T-helper 17 cell (primary cell): ENCODE data around the gene TP53I13. TPM values are rescaled to one million over a fixed set of nuclear protein-coding genes. Genes with fewer than 3 reads are reported as not detected.
"Not testable (repeated sequence)": the region's sequence is repeated elsewhere in the genome, so short reads cannot be mapped to it uniquely, and the experiment has no call there.

Experiments used
- ATAC-seq: fragments of 150-1000 bp; cut with Tn5 transposase; 2 replicates; pipeline ENCODE4 v1.10.0; 2021; ENCODE audit warnings: mild to moderate bottlenecking, moderate library complexity
- DNase-seq, 3 donors: peaks; one replicate each; pipeline versions ENCODE4 v3.0.0 to v3.0.0-alpha.2; 2020 to 2021
- H3K9me3 ChIP-seq: one replicate; pipeline ENCODE4 v1.7.0; 2013; ENCODE audit warnings: low read length, mild to moderate bottlenecking; ENCODE audit not compliant: control insufficient read depth, poor library complexity, severe bottlenecking
- H3K27ac Mint-ChIP-seq: one replicate; pipeline ENCODE4 v1.8.0; 2022; ENCODE audit warnings: mild to moderate bottlenecking, moderate library complexity, mixed read lengths
- H3K27me3 Mint-ChIP-seq: one replicate; pipeline ENCODE4 v1.8.0; 2022; ENCODE audit warnings: mixed read lengths
- H3K36me3 Mint-ChIP-seq: one replicate; pipeline ENCODE4 v1.8.0; 2022; ENCODE audit warnings: low read depth, mixed read lengths
- H3K4me1 Mint-ChIP-seq: one replicate; pipeline ENCODE4 v1.8.0; 2022; ENCODE audit warnings: mild to moderate bottlenecking, mixed read lengths
- H3K4me3 Mint-ChIP-seq: one replicate; pipeline ENCODE4 v1.8.0; 2022; ENCODE audit warnings: mild to moderate bottlenecking, moderate library complexity, mixed read lengths
- total RNA-seq, 4 donors: library from RNA in 2 of 4; stranded (reverse) in 2 of 4; gene quantifications; one replicate each; pipeline ENCODE4 v1.2.3 and lab custom pipeline; 2022 to 2026

The TP53I13 gene, protein sequence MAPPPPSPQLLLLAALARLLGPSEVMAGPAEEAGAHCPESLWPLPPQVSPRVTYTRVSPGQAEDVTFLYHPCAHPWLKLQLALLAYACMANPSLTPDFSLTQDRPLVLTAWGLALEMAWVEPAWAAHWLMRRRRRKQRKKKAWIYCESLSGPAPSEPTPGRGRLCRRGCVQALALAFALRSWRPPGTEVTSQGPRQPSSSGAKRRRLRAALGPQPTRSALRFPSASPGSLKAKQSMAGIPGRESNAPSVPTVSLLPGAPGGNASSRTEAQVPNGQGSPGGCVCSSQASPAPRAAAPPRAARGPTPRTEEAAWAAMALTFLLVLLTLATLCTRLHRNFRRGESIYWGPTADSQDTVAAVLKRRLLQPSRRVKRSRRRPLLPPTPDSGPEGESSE
- total RNA-seq = 10 to 100 TPM; 92.2 to 98.6 TPM
- total RNA-seq (lab: John Stamatoyannopoulos, UW) = 73.5 to 82.4 reads per million in 2 donors

DNA sequence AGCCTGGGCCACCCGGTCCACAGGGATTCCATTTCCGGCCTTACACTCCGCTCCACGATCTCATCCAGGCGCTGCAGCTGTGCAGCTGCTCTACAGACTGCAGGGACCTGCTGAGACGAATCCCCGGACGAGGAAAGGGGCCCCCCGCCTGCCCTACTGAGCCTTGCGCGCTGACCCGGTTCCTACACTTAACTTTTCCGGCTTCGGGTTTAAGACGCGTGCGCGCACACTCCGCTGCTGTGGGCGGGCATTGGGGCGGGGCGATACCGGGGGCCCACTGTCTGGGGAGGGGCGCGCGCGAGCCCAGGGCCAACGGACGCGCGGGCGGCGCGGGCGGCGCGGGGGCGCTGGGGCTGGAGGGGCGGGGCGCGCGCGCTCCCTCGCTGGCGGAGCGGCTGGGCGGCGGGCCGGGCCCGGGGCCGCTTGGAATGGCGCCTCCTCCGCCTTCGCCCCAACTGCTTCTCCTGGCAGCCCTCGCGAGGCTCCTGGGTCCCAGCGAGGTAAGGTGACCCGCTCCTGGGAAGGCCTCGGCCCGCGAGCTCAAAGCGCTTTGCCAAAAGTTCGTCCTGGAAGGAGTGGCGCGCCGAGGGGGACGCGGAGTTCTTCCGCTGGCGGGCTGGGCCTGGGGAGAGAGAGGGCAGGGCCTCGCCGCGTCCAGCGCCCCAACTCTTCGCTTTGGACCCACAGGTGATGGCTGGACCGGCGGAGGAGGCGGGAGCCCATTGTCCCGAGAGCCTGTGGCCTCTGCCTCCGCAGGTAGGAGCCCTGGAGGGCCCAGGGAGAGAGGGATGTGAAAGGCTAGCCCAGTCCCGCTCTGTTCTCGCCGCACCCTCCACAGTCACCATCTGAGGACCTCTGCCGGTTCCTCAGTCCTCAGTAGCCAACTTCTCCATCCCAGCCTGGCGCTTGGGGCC, at the start of gene TP53I13:
Gene TP53I13 (plus strand): TSS at position 371 of the 914 bp plus-strand sequence. CDS start 58 bp downstream, at position 429.
- Mint-ChIP-seq H3K27me3 (no peaks in the 10 kb centered on the region), H3K4me3 (peak within 1 kb of the TSS; percentile 97), H3K4me1 (peaks cover 35% of the 10 kb centered on the region), H3K27ac (peak within 1 kb of the TSS; percentile 75), H3K36me3 (peaks cover 2% of the 10 kb centered on the region)
- ATAC-seq (peak; percentile 69), DNase-seq (peak; percentile 79 to 88 (median 84))
- no peaks in the 10 kb centered on the region for H3K9me3 ChIP-seq

DNA sequence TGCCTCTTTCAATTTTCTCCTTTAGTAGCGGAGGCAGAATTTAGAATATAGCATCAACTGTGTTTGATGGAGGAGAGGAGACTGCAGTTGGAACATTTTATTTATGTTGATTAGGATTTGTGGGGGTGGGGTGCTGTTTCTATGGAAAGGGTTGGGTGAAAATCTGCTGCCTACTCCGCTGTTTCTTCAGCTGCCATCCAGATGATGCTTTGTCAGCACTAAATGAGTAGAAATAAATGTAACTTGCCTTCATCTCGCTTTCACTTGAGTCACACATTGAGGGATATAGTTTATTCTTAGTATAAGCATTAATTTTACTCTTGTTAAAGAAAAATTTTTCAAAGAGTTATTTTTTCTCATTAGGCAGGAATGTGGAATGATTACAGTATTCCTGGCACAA, 43.8 kb upstream of the TP53I13 start:
- no peaks in the 10 kb centered on the region for H3K9me3 ChIP-seq
- Mint-ChIP-seq H3K27ac (peak overlapping the region; percentile 54), H3K27me3 (no peaks in the 10 kb centered on the region), H3K36me3 (no peaks in the 10 kb centered on the region), H3K4me1 (no peaks in the 10 kb centered on the region), H3K4me3 (no peak overlapping the region)
- ATAC-seq = no peak
- DNase-seq = no peak

DNA sequence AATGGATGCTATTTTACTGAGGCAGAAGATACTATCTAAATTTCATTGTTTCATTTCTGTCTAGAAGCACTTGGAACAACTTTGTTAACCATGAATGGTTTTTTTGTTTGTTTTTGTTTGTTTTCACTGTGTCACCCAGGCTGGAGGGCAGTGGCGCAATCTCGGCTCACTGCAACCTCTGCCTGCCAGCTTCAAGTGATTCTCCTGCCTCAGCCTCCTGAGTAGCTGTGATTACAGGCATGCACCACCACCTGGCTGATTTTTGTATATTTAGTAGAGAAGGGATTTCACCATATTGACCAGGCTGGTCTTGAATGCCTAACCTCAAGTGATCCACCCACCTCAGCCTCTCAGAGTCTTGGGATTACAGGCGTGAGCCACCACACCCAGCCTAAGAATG, 42.2 kb upstream of the TP53I13 start:
- H3K27me3 Mint-ChIP-seq = no peaks in the 10 kb centered on the region
- no peak overlapping the region for H3K4me3 Mint-ChIP-seq
- no peaks in the 10 kb centered on the region for H3K9me3 ChIP-seq
- DNase-seq (no peak), ATAC-seq (no peak)
- no peak overlapping the region for H3K27ac Mint-ChIP-seq
- peaks cover 5% of the 10 kb centered on the region for H3K36me3 Mint-ChIP-seq
- H3K4me1 Mint-ChIP-seq = no peaks in the 10 kb centered on the region

DNA sequence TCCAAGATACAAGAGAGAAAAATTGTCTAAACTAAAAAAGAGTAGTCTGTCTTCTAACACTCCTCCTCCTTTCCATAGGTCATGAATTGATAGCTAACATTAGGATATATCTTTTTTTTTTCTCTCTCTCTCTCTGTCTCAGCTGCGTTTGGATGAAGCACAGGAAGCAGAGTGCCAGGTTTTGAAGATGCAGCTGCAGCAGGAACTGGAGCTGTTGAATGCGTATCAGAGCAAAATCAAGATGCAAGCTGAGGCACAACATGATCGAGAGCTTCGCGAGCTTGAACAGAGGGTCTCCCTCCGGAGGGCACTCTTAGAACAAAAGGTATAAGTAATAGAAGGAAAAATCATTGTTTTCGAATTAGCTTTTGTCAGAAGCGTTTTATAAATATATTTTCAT, 34.5 kb upstream of the TP53I13 start:
- Mint-ChIP-seq H3K27ac (peak overlapping the region; percentile 9), H3K36me3 (peaks cover 7% of the 10 kb centered on the region), H3K4me1 (no peaks in the 10 kb centered on the region), H3K4me3 (no peak overlapping the region), H3K27me3 (no peaks in the 10 kb centered on the region)
- ATAC-seq = no peak
- no peak for DNase-seq
- no peaks in the 10 kb centered on the region for H3K9me3 ChIP-seq

DNA sequence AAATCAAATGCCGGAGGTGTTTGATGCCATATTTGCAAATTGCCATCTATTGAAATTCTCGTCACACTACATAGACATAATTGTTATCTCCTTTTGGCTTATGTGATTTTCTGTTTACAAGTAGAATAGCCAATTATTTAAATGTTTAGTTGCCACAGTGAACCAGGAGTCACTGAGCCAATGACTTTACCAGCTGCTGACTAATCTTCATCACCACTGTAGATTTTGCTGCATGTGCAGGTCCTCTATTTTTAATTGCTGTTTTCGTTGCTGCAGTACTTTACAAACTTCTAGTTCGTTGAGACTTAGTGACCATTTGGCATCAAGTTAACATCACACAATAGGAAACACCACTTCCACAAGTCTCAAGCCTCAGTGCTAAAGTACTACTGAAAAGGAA, 24.4 kb upstream of the TP53I13 start:
- no peaks in the 10 kb centered on the region for H3K9me3 ChIP-seq
- no peak for ATAC-seq
- H3K27me3 Mint-ChIP-seq = no peaks in the 10 kb centered on the region
- peaks cover 7% of the 10 kb centered on the region for H3K4me1 Mint-ChIP-seq
- H3K4me3 Mint-ChIP-seq = no peak overlapping the region
- H3K27ac Mint-ChIP-seq = no peak overlapping the region
- DNase-seq = no peak
- H3K36me3 Mint-ChIP-seq = peaks cover 2% of the 10 kb centered on the region

DNA sequence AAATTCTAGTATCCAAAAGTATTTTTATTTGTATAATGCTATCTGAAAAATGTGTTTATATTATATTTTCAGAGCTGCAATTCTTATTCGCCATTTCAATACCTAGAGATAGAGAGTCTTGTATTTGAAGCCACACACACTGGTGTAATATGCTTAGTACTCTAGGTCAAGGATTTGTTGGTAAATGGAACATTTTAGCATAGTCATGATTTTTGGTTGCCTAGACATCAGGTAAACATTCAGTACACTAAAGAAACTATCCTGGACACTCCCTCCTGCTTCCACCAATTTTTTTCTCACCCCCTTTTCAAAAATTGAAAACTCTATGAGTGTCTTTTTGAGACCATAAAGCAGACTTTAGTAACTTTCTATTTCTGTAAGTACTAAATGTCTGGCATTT, 22.4 kb upstream of the TP53I13 start:
- ATAC-seq = no peak
- peaks cover 15% of the 10 kb centered on the region for H3K4me1 Mint-ChIP-seq
- no peak overlapping the region for H3K4me3 Mint-ChIP-seq
- H3K36me3 Mint-ChIP-seq = peaks cover 2% of the 10 kb centered on the region
- no peak for DNase-seq
- no peaks in the 10 kb centered on the region for H3K9me3 ChIP-seq
- no peaks in the 10 kb centered on the region for H3K27me3 Mint-ChIP-seq
- H3K27ac Mint-ChIP-seq = no peak overlapping the region

DNA sequence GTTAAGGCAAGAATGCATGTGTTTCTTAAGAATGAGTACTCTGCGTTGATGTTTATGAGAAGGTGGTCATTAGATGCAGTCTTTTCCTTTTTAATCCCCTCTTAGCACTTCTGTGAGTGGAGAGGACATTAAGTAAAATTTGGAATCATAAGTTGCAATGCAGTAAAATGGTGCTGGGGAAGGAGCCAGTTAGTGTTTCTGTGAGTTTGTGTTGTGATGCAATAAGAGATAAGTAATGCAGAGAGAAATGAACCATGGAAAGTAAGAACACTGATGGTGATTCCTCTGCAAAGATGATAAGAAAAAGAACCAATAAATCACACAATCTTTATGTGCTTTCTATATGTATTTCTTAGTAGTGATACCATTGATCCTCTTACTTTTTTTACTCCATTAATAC, 21.7 kb upstream of the TP53I13 start:
- H3K27me3 Mint-ChIP-seq = no peaks in the 10 kb centered on the region
- ATAC-seq (no peak), DNase-seq (no peak)
- peaks cover 15% of the 10 kb centered on the region for H3K4me1 Mint-ChIP-seq
- no peak overlapping the region for H3K4me3 Mint-ChIP-seq
- peaks cover 2% of the 10 kb centered on the region for H3K36me3 Mint-ChIP-seq
- no peaks in the 10 kb centered on the region for H3K9me3 ChIP-seq
- no peak overlapping the region for H3K27ac Mint-ChIP-seq

DNA sequence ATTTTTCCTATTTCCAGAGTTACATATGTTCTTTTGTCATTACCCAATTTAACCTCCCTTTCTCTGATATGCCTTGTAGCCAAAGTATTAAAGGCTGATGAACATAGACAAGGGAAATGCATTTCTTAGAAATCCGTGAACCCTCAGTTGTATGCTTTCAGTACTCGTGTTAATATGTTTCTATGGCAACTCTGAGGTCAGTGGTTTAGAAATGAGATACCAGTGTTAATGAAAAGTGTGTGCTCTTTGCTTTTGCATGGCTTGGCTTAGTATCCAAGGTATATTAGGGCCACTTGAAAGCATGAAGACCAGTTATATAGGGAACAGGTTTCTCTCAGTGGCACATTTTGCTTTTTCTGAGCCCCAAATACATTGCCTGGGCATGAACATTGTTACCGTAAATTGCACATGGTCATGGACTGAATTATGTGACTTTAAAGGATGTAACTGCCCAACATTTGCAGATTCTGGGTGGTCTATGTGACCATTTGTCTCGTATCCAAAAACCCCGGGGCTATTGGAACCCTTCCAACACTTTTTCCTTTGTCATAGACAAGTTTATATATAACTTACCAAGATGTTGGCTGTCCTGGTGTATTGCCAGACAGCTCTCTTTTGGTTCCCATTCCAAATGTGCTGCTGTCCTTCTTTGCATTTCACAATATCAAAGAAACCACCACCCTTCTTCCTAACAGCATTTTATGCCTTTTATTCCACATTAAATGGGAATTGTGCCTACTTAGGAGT, 19.2 kb upstream of the TP53I13 start:
- no peaks in the 10 kb centered on the region for H3K9me3 ChIP-seq
- DNase-seq (no peak), ATAC-seq (peak; percentile 41)
- H3K36me3 Mint-ChIP-seq = no peaks in the 10 kb centered on the region
- no peaks in the 10 kb centered on the region for H3K27me3 Mint-ChIP-seq
- peak overlapping the region; percentile 37 for H3K27ac Mint-ChIP-seq
- no peak overlapping the region for H3K4me3 Mint-ChIP-seq
- H3K4me1 Mint-ChIP-seq = peaks cover 15% of the 10 kb centered on the region

DNA sequence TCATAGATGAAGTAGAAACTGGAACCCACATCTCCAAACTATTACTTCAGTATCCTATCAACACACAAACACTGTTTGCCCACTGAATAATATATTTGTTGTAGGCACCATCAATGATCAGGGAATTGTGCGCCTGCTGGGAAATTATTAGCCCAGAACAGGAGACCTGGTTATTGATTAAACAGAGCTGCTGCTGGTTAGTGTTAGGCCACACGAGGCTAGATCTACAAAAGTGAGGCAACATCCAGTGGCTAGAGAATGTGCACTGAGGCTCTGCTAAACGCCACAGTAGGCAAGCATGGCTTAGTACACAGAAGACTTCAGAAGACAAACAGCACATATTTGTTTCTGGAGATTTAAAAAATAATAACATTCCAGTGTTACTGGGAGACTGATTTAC, 12.7 kb upstream of the TP53I13 start:
- Mint-ChIP-seq H3K27ac (no peak overlapping the region), H3K27me3 (no peaks in the 10 kb centered on the region), H3K36me3 (no peaks in the 10 kb centered on the region), H3K4me3 (no peak overlapping the region), H3K4me1 (peaks cover 12% of the 10 kb centered on the region)
- no peak for ATAC-seq
- no peak for DNase-seq
- no peaks in the 10 kb centered on the region for H3K9me3 ChIP-seq

DNA sequence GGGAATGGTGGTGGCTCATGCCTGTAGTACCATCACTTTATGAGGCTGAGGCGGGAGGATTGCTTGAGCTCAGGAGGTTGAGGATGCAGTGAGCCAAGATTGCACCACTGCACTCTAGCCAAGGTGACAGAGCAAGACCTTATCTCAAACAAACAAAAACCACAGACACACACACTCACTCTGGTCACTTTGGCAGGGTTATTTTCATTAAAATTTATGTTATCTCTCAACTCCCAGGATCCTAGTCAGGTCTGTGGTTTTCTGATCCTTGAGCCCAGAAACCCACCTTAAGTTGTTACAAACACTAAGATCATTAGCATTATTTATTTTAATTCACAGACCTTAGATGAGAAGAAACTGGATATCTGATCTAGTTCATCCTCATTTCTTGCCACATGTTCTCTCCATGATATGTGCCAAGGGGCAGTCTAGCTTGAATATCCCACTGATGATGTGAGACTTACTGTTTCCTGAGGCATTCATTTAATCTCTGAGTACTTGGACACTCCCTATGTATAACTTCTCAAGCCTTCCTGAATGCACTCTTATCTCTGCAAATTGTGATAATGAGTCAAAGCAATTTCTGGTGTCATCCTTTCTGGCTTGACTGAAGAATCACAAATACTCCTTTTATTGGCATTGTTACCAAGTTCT, 11.3 kb upstream of the TP53I13 start:
- DNase-seq (no peak), ATAC-seq (no peak)
- Mint-ChIP-seq H3K27ac (no peak overlapping the region), H3K36me3 (no peaks in the 10 kb centered on the region), H3K27me3 (no peaks in the 10 kb centered on the region), H3K4me1 (peaks cover 18% of the 10 kb centered on the region), H3K4me3 (no peak overlapping the region)
- H3K9me3 ChIP-seq = no peaks in the 10 kb centered on the region

DNA sequence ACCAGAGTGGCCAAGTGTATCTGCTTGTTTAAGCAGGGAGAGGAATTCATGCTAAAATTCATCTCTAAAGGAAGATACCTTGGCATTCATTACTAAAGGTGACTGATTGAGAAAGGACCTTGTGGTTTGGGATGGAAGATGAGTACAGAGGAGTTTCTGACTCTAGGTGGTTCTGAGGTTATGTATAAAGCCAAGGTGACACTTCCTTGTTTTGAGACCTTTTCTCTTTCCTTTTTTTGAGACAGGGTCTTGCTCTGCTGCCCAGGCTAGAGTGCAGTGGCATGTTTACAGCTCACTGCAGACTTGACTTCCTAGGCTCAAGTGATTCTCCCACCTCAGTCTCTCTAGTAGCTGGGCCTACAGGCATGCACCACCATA, 10.8 kb upstream of the TP53I13 start:
- Mint-ChIP-seq H3K4me3 (no peak overlapping the region), H3K27me3 (no peaks in the 10 kb centered on the region), H3K4me1 (peaks cover 21% of the 10 kb centered on the region), H3K27ac (no peak overlapping the region), H3K36me3 (no peaks in the 10 kb centered on the region)
- DNase-seq = no peak
- no peak for ATAC-seq
- no peaks in the 10 kb centered on the region for H3K9me3 ChIP-seq

DNA sequence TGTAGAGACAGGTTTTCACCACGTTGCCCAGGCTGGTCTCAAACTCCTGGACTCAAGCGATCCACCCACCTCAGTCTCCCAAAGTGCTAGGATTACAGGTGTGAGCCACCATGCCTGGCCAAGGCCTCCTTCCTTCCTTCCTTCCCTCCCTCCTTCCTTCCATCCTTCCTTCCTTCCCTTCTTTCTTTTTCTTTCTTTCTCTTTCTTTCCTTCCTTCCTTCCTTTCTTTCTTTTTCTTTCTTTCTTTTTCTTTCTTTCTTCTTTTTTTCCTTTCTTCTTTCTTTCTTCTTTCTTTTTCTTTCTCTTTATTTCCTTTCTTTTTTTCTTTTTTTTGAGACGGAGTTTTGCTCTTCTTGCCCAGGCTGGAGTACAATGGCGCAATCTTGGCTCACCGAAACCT, 10.4 kb upstream of the TP53I13 start:
- H3K27ac Mint-ChIP-seq = peak overlapping the region; percentile 1
- H3K4me3 Mint-ChIP-seq, ATAC-seq, H3K36me3 Mint-ChIP-seq, H3K27me3 Mint-ChIP-seq, DNase-seq, H3K9me3 ChIP-seq: not testable (repeated sequence)
- H3K4me1 Mint-ChIP-seq = peaks cover 23% of the 10 kb centered on the region
